ENCODE measurements around the gene SLC66A2.

SLC66A2 gene

GRCh38 chr18:79859314-79859713, 92.1 kb downstream of the SLC66A2 start:
- no peak overlapping the region for H3K4me3 ChIP-seq (ENCODE audit: low read depth, low read length)
- no peak for DNase-seq (ENCODE audit: low read depth)
- TF ChIP-seq, protein P1, sequence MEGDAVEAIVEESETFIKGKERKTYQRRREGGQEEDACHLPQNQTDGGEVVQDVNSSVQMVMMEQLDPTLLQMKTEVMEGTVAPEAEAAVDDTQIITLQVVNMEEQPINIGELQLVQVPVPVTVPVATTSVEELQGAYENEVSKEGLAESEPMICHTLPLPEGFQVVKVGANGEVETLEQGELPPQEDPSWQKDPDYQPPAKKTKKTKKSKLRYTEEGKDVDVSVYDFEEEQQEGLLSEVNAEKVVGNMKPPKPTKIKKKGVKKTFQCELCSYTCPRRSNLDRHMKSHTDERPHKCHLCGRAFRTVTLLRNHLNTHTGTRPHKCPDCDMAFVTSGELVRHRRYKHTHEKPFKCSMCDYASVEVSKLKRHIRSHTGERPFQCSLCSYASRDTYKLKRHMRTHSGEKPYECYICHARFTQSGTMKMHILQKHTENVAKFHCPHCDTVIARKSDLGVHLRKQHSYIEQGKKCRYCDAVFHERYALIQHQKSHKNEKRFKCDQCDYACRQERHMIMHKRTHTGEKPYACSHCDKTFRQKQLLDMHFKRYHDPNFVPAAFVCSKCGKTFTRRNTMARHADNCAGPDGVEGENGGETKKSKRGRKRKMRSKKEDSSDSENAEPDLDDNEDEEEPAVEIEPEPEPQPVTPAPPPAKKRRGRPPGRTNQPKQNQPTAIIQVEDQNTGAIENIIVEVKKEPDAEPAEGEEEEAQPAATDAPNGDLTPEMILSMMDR (IDR thresholded peaks at IDR 0.05; ENCODE audit: control insufficient read depth, extremely low read depth, insufficient read depth), result no peak

DNA sequence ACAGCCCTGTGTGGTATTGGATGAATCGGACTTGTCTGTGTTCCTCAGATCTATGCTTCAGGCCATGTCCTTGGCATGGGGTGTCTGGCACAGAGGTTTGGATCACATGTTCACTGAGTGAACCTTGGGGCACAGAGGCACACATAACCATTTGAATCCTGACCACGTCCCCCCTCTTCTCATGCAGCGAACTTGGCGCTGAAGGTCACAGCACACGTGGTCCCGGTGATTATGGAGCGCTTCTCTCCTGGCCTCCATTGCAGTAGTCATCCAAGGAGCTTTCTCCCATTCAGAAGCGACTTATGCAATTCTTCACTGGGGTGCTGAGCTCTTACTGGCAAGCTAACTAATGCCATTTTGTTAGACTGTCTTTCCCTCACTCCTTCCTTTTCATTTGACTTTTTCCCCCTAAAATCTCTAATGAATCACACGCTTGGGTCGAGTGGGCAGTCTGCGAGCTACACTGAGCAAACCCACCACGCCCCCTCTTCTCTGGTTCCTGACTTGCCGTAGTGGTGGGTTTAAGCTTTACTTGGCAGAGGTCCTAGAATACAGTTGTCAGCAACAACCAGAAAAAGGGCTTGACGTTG, 94.3 kb downstream of the SLC66A2 start:
- no peak for DNase-seq (ENCODE audit: low read depth)
- no peak overlapping the region for H3K4me3 ChIP-seq (ENCODE audit: low read depth, low read length)
- TF ChIP-seq, protein P1 (IDR thresholded peaks at IDR 0.05; ENCODE audit: control insufficient read depth, extremely low read depth, insufficient read depth), result no peak

DNA sequence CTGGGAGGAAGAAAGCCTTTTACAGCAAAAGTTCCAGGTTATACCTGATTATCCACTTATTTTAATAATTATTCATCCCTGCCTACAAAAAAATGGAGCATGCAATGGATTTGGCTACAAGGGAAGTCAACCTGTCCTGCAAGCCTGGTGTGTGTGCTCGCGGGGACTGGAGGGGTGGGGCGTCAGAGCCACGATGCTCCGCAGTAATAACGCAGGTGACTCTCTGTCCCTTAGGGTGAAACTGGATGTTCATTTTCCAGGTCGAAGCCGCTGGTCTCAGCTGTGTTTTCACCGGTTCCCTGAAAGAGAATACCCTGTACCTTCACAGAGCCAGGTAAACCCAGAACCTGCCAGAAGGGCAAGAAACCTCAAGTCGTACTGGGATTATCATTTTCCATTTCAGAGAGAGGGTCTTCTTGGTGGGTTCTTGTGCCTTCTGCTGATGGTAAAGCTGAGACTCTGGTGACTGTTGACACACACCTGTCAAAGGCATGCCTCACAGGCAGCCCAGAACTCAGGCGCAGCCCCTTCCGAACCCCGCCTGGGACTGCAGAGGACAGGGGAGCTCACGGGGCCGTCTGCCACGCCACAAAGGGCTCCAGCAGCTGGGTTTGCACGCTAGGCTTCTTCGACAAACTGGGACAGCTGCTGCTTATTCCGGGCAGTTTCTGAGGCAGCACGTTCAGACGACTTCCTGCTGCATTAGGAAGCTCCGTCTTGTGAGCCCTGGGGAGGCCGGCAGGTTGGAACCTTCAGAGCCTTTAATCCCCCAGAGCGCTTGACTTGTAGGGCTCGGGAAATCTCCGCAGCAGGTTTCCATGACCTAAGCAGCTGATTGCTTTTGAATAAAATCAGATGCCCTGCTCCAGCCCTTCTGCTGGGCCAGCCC, 95.1 kb downstream of the SLC66A2 start:
- no peak for DNase-seq (ENCODE audit: low read depth)
- TF ChIP-seq, protein P1 (IDR thresholded peaks at IDR 0.05; ENCODE audit: control insufficient read depth, extremely low read depth, insufficient read depth), result no peak
- H3K4me3 ChIP-seq (ENCODE audit: low read depth, low read length), result no peak overlapping the region

- no peak for DNase-seq (ENCODE audit: low read depth)
- TF ChIP-seq, protein P1 (IDR thresholded peaks at IDR 0.05; ENCODE audit: control insufficient read depth, extremely low read depth, insufficient read depth), result no peak
- H3K4me3 ChIP-seq (ENCODE audit: low read depth, low read length), result no peak overlapping the region
Observed at GRCh38 chr18:79855147-79855933, 96.1 kb downstream of the SLC66A2 start.

DNA sequence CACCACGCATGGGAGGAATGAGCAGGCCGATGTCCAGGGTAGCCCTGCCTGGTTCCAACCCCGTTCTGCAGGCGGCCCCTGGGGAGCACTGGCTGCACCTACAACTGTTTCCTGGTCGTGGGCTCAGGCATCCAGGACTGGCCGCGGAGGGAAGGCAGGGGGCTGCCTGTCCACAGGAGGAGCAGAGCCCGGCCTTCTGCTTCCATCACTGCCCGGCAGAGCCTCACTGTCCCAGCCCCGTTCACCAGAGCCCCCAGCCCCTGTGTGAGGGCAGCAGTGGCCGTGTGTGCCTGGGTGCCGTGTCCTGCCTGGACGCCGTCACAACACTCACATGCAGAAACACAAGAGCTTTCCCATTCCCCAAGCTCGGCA, 97.5 kb downstream of the SLC66A2 start:
- no peak overlapping the region for H3K4me3 ChIP-seq (ENCODE audit: low read depth, low read length)
- TF ChIP-seq, protein P1 (IDR thresholded peaks at IDR 0.05; ENCODE audit: control insufficient read depth, extremely low read depth, insufficient read depth), result no peak
- no peak for DNase-seq (ENCODE audit: low read depth)

GRCh38 chr18:79853303-79853992, 98.0 kb downstream of the SLC66A2 start:
- no peak for DNase-seq (ENCODE audit: low read depth)
- TF ChIP-seq, protein P1 (IDR thresholded peaks at IDR 0.05; ENCODE audit: control insufficient read depth, extremely low read depth, insufficient read depth), result no peak
- H3K4me3 ChIP-seq (ENCODE audit: low read depth, low read length), result no peak overlapping the region
